Loucy (cell line): Measurements from ENCODE around the gene TSPO2.

Experiments
- EZH2phosphoT487 ChIP-seq: fragments of 200-600 bp; IDR thresholded peaks from 2 replicates; pipeline ENCODE4 v1.6.1; 2018; ENCODE audit warnings: antibody characterized with exemption, mild to moderate bottlenecking, moderate library complexity, borderline replicate concordance
- TF ChIP-seq, protein P1 (sequence below): fragments of 200-600 bp; sonication (generic); conservative IDR thresholded peaks from 2 replicates; pipeline ENCODE4 v1.5.1; 2014; ENCODE audit warnings: mild to moderate bottlenecking, antibody characterized with exemption, low read length

DNA sequence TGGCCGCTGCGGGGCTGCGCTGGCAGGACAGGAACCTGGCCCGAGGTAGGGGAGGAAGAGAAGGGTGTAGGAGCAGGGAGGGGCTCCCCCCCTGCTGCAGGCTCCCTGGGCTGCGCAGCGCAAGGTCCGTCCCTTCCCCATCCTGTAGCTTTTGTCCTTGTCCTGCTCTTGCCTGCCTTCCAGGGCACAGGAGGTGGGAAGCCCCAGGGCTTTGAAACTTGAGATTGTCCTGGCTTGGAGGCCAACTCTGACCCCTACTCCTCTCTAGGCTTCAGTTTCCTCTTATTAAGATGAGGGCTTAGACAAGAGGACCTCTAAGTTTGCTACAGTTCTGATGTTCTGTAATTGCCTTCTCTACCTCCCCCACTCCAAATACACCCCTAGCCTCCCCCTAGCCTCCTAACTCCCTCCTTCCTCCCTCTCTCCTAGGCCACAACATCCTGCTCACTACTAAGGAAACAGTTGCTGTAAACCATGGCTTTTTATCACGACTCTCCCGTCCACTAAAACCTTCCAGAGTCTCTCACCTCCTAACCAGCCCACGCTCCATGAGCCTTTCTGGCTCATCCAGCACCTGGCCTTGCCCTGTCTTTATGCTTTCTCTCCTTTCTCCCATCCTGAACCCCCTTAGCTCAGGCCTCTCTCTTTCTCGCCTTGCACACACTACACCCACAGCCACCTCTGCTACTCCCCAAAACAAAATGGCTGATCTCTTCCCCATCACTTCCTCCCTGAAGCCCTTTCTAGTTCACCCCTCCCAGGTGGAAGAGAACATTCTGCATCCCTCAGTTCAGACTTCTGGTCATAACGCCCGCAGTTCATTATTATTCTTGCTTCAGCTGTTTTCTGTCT, 13.5 kb upstream of the TSPO2 start:
- TF ChIP-seq, protein P1, sequence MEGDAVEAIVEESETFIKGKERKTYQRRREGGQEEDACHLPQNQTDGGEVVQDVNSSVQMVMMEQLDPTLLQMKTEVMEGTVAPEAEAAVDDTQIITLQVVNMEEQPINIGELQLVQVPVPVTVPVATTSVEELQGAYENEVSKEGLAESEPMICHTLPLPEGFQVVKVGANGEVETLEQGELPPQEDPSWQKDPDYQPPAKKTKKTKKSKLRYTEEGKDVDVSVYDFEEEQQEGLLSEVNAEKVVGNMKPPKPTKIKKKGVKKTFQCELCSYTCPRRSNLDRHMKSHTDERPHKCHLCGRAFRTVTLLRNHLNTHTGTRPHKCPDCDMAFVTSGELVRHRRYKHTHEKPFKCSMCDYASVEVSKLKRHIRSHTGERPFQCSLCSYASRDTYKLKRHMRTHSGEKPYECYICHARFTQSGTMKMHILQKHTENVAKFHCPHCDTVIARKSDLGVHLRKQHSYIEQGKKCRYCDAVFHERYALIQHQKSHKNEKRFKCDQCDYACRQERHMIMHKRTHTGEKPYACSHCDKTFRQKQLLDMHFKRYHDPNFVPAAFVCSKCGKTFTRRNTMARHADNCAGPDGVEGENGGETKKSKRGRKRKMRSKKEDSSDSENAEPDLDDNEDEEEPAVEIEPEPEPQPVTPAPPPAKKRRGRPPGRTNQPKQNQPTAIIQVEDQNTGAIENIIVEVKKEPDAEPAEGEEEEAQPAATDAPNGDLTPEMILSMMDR = no peak
- no peak for TF ChIP-seq EZH2phosphoT487
